ENCODE measurements around the gene ACVR1B.

ACVR1B gene

GRCh38 chr12:51942501-51943000 lies 8.9 kb upstream of the ACVR1B start:
- no peak for DNase-seq (ENCODE audit: low read depth)

DNA sequence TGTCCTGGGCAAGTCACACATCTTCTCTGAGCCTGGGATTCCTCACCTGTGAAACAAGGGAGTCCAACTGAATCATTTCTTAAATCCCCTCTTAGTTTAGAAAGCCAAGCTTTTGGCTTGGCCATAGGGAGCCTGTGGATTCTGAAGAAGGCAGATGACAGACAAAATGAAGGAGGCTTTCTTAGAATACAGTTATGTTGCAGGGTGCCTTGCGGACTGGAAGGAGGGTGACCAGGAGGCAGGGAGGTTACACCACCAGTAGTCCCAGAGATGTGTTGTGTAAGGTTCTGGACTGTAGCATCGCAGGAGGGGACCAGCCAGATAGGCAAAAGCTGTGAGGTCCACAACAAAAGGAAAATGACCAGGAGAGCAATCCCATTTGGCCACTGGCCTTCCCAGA lies 8.2 kb upstream of the ACVR1B start:
- DNase-seq (ENCODE audit: low read depth): no peak

GRCh38 chr12:51944608-51945233 lies 6.8 kb upstream of the ACVR1B start:
- DNase-seq (ENCODE audit: low read depth): no peak

- DNase-seq (ENCODE audit: low read depth): no peak
Observed at GRCh38 chr12:51947246-51947996, 4.1 kb upstream of the ACVR1B start.

DNA sequence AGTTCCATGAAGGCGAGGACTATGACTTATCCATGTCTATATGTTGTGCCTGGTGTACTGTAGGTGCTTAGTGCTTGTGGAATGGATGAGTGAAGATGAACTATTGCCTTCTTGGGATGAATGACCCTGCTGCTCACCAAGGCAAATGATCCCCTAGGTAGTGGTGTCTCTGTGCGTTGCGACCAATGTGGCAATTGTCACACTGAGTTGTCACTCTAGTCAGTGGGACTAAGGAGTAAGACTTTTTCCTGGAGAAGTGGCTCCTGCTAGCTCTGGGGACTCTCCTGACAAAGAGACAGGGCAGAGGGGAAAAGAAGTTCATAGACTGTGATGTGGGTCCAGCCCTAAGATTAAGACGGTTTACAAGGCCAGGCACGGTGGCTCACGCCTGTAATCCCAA lies 3.4 kb upstream of the ACVR1B start:
- no peak for DNase-seq (ENCODE audit: low read depth)

DNA sequence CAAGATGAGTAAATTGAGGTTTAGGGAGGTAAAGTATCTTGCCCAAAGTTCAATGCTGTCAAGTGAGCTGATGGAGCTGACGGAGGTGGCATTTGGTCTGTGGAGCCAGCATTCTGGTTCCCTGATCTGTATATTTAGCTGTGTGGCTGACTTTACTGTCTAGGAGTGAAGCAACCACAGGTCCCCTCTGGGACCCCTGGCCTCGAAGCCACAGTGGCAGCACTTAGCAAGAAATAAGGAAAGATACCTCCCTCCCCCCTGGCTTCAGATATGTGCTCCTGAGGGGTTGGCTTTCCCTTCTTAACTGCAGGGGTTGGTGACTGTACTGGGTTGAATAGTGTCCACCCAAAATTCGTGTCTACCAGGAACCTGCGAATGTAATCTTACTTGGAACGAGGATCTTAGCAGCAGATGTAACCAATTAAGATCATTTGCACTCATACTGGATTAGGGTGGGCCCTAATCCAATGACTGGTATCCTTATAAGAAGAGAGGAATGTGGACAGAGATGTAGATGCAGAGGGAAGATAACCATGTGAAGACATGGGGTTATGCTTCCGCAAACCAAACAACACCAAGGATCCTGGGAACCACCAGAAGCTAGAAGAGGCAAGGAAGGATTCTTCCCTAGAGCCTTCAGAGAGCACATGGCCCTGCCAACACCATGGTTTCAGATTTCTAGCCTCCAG lies 2.0 kb upstream of the ACVR1B start:
- no peak for DNase-seq (ENCODE audit: low read depth)

- DNase-seq (ENCODE audit: low read depth): no peak
Observed at GRCh38 chr12:51950682-51951198, 759 bp upstream of the ACVR1B start.

- DNase-seq (ENCODE audit: low read depth): no peak
Observed at GRCh38 chr12:51951843-51952722, 584 bp downstream of the ACVR1B start.

DNA sequence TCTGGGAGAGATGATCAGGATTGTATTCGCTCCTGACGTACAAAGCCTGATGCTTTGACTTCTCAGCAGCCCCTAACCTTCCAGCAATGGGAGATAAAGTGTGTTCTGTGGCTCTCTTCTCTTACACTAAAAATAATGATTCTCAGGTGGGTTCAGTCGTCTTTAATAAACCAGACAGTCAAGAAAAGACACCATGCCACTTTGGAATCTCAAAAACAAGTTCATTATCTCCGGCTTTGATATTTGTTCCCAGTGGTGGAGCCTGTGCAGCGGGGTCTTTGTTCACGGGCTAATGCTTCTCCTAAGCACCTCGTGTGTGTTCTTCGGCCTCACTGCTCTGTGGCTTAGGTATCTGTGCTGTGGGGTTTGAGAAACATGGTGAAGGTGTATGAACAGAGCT lies 1.6 kb downstream of the ACVR1B start:
- DNase-seq (ENCODE audit: low read depth): no peak

DNA sequence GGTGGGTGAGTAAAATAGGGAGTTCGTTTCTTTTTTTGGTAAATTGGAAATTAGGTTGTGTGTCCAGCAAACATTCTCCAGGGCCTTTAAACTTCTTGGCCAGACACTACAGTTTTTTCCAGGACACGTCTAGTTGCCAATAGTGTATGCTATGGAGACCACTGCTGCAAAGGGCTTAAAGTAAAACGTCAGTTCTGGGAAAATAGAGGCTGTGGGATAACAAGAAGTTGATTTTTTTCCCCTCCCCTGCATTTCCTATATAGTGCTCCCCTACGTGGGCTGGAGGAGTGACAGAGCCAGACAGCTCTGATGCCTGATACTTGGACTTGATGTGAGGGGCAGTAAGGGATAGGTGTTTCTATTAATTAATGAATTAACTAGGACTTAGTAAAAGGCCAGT lies 2.4 kb downstream of the ACVR1B start:
- DNase-seq (ENCODE audit: low read depth): no peak

- no peak for DNase-seq (ENCODE audit: low read depth)
Observed at GRCh38 chr12:51954561-51955361, 3.3 kb downstream of the ACVR1B start.

DNA sequence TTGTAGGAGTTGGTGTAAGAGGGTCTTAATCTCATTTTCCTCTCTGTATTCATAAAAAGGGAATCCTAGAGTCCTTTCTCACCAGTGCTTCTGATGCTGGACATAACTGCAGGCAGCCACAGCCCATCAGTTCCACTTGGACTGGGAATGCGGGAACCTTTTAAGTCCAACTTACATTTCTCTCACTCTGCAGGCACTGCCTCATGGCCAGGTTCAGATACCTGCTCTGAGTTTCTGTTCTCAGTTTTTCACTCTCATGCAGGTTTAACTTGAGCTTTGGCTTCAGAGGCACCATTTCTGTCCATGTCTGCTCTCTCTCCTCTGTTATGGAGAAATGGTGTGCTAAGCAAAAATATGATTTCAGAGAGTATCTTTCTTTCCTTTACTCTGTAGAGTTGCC lies 4.2 kb downstream of the ACVR1B start:
- no peak for DNase-seq (ENCODE audit: low read depth)

GRCh38 chr12:51958542-51958941 lies 7.0 kb downstream of the ACVR1B start:
- DNase-seq (ENCODE audit: low read depth): no peak

GRCh38 chr12:51959211-51959610 lies 7.7 kb downstream of the ACVR1B start:
- DNase-seq (ENCODE audit: low read depth): no peak

DNA sequence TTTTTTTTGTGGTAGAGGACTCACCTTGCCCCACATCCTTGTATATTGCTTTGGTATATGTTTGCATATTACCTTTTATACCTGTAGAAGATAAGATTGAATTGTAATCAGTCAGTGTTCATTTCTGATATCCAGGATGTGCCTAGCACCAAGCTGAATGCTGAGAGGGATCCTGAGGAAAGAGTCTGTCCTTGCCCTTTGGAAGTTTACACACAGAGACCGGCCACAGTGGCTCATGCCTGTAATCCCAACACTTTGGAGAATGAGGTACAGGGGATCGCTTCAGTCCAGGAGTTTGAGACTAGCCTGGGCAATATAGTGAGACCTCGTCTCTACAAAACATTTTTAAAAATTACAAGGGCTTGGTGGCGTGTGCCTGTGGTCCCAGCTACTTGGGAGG lies 8.4 kb downstream of the ACVR1B start:
- DNase-seq (ENCODE audit: low read depth): no peak

DNA sequence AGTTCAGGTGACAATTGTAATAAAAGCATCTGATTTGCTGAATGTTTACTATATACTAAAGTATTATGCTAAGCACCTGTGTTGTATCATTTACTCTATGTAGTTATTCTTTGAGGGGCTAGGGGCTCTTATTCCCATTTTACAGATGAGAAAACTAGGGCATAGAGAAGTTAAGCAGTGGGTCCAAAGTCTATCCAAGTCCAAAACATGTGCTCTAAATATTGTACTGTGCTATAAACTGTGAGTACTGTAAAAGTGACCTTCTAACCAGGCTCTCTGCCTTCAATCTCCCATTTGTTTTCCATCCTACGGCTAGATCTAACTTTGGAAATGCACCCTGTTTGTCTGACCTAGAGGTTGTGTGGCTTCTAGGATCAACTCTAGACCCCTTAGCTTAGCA lies 9.0 kb downstream of the ACVR1B start:
- no peak for DNase-seq (ENCODE audit: low read depth)

GRCh38 chr12:51960890-51961289 lies 9.4 kb downstream of the ACVR1B start:
- no peak for DNase-seq (ENCODE audit: low read depth)

DNA sequence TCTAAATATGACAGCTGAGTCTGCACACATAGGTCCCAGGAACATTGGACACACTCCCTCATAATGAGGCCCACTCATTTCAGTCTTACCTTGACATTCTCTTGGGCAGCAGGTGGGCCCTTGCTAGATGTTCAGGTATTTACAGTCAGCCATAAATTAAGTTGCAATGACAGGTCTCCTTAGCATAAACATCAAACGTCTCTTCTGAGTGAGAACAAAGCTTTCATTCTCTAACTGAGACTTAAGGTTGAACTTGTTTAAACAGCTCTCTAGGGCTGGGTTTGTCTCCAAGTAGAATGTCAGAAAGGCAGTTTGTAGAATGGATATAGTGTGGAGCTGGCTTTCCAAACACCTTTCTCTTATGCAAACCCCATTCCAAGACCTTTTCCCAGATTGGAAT lies 10.3 kb downstream of the ACVR1B start:
- DNase-seq (ENCODE audit: low read depth): no peak

- no peak for DNase-seq (ENCODE audit: low read depth)
Observed at GRCh38 chr12:51962737-51963136, 11.2 kb downstream of the ACVR1B start.

DNA sequence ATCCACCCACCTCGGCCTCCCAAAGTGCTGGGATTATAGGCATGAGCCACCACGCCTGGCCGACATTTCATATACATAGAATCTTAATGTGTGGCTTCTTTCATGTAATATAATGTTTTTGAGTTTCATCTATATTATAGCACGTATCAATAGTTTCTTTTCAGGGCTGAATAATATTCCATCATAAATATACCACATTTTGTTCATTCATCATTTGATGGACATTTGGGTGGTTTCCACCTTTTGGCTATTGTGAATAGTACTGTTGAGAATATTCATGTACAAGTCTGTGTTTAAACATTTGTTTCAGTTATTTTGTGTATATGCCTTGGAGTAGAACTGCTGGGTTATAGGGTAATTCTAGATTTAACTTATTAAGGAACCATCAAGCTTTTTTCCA lies 12.0 kb downstream of the ACVR1B start:
- no peak for DNase-seq (ENCODE audit: low read depth)

DNA sequence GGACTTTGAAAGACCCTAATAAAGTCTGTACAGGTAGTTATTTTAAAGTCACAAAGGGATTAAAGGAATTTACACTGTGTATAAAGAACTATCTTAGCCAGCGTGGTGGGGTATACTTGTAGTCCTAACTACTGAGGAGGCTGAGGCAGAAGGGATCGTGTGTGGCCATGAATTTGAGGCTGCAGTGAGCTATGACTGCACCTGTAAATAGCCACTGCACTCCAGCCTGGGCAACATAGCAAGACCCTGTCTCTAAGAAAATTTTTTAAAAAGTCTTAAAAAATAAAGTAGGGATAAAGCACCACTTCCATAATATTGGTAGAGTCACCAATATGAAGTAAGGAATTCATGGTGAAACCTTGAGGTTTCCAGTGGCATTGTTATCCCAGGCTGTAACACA lies 18.1 kb downstream of the ACVR1B start:
- DNase-seq (ENCODE audit: low read depth): no peak

Measured in activated T-cell treated with anti-CD3 and anti-CD28 coated beads for 24 hours (primary cell).